ENCODE measurements around the gene DVL2.

DNA sequence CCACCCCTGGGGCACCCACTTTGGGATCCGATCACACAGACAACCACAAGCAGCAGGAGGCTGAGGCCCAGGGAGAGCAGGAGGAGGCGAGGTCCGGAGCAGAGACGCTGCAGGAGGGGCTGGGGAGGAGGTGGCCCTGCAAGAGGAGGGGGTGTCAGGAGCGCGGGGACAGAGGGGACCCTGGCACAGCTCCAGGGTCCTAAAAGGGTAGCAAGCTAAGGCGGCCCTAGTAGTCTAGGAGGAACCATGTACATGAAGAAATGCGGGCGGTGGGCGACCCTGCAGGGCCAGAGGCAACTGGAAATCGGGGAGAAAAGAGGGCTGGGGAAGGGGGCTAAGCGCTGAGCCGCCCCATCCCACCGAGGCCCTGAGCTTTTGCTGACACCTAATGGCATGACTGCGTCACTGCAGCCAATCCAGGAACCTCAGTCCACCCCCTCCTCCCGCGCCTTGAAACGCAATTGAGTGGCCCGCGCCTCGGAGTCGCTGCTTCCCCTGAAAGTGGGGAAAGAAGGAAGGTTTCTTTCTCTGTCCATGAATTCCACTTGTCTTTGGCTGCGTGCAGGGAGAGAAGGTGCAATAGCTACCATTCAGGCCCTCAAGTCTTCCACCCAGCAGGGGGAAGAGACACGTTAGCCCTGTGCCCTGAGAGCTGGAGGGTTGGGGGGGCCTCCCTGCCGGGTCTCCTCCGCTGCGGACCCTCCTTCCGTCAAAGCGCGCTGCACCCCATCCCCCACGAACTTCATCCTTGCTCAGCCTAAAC lies 56.9 kb downstream of the DVL2 start:
- TF ChIP-seq EP300 (IDR thresholded peaks at IDR 0.05) (no peak), POLR2A (IDR thresholded peaks at IDR 0.05) (no peak)
- TF ChIP-seq, protein P1, sequence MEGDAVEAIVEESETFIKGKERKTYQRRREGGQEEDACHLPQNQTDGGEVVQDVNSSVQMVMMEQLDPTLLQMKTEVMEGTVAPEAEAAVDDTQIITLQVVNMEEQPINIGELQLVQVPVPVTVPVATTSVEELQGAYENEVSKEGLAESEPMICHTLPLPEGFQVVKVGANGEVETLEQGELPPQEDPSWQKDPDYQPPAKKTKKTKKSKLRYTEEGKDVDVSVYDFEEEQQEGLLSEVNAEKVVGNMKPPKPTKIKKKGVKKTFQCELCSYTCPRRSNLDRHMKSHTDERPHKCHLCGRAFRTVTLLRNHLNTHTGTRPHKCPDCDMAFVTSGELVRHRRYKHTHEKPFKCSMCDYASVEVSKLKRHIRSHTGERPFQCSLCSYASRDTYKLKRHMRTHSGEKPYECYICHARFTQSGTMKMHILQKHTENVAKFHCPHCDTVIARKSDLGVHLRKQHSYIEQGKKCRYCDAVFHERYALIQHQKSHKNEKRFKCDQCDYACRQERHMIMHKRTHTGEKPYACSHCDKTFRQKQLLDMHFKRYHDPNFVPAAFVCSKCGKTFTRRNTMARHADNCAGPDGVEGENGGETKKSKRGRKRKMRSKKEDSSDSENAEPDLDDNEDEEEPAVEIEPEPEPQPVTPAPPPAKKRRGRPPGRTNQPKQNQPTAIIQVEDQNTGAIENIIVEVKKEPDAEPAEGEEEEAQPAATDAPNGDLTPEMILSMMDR (IDR thresholded peaks at IDR 0.05): peak; percentile 60 to 94

Measured in suprapubic skin (tissue), 3 donors.